OCI-LY7 (cell line): Measurements from ENCODE around the gene LRFN2. TPM values are rescaled to one million over a fixed set of nuclear protein-coding genes. Genes with fewer than 3 reads are reported as not detected.

Experiments
- BruUV-seq: library from RNA; stranded (reverse); fragments of 400-500 nt; replicated peaks from 2 replicates; lab custom pipeline; 2021; lab: Mats Ljungman, UMichigan
- CTCF ChIA-PET: fragments of 300-600 bp; sonication (Branson Sonifier 250); formaldehyde crosslinking; loops from one replicate; lab custom pipeline; 2022; ENCODE audit warnings: antibody characterized with exemption; ENCODE audit not compliant: unreplicated experiment; lab: Charles Lee
- POLR2A ChIA-PET: fragments of 300-600 bp; sonication (Branson Sonifier 250); formaldehyde crosslinking; loops from one replicate; lab custom pipeline; 2022; ENCODE audit warnings: antibody characterized with exemption; lab: Charles Lee
- DNase-seq: peaks from one replicate; pipeline ENCODE4 v3.0.0-alpha.2; 2015; ENCODE audit warnings: low spot score
- H2AFZ ChIP-seq: fragments of 200-600 bp; sonication (generic), shearing (Covaris generic); 2 replicates; pipeline ENCODE4 v1.6.1; 2014; ENCODE audit warnings: mild to moderate bottlenecking, antibody characterized with exemption, low read length, moderate library complexity
- H3K27ac ChIP-seq: fragments of 200-600 bp; sonication (generic); 2 replicates; pipeline ENCODE4 v1.5.1; 2014; ENCODE audit warnings: mixed run types, low read depth, mild to moderate bottlenecking, moderate library complexity, low read length, inconsistent platforms; ENCODE audit not compliant: poor library complexity, severe bottlenecking
- H3K36me3 ChIP-seq: fragments of 200-600 bp; sonication (generic); 2 replicates; pipeline ENCODE4 v1.6.1; 2014; ENCODE audit warnings: mild to moderate bottlenecking, antibody characterized with exemption, low read length, moderate library complexity, mixed read lengths; ENCODE audit not compliant: insufficient read depth
- H3K4me1 ChIP-seq: fragments of 200-600 bp; sonication (generic); 2 replicates; pipeline ENCODE4 v1.5.1; 2014; ENCODE audit warnings: mild to moderate bottlenecking, low read length; ENCODE audit not compliant: insufficient read depth, poor library complexity, severe bottlenecking
- H3K4me2 ChIP-seq: fragments of 200-600 bp; sonication (generic); 2 replicates; pipeline ENCODE4 v1.6.1; 2014; ENCODE audit warnings: mild to moderate bottlenecking, low read length
- H3K4me3 ChIP-seq: fragments of 200-600 bp; sonication (generic); 2 replicates; pipeline ENCODE4 v1.5.1; 2014; ENCODE audit warnings: mild to moderate bottlenecking, low read depth, low read length; ENCODE audit not compliant: poor library complexity, severe bottlenecking
- H3K79me2 ChIP-seq: fragments of 200-600 bp; sonication (generic); 2 replicates; pipeline ENCODE4 v1.6.1; 2016; ENCODE audit warnings: low read depth, mild to moderate bottlenecking, low read length, moderate library complexity, mixed read lengths; ENCODE audit not compliant: insufficient read depth
- H3K9me2 ChIP-seq: fragments of 200-600 bp; sonication (generic); 2 replicates; pipeline ENCODE4 v1.6.1; 2016; ENCODE audit warnings: mild to moderate bottlenecking, low read length, mixed read lengths; ENCODE audit not compliant: insufficient read depth
- H3K9me3 ChIP-seq: fragments of 200-600 bp; sonication (generic); 2 replicates; pipeline ENCODE4 v1.6.1; 2014; ENCODE audit warnings: mild to moderate bottlenecking, mixed run types, low read length, mixed read lengths
- H4K20me1 ChIP-seq: fragments of 200-600 bp; sonication (generic); 2 replicates; pipeline ENCODE4 v1.6.1; 2014; ENCODE audit warnings: mild to moderate bottlenecking, antibody characterized with exemption, low read length, moderate library complexity, mixed read lengths; ENCODE audit not compliant: insufficient read depth
- EZH2phosphoT487 ChIP-seq: fragments of 200-600 bp; sonication (generic); IDR thresholded peaks from 2 replicates; pipeline ENCODE4 v1.6.1; 2018; ENCODE audit warnings: low read depth, borderline replicate concordance, mild to moderate bottlenecking, mixed run types, antibody characterized with exemption, low read length, moderate library complexity, mixed read lengths
- intact Hi-C: fragments of 100-400 bp; cut with micrococcal nuclease; formaldehyde crosslinking; loops from one replicate; pipeline ENCODE4 v1.10.0; 2022; ENCODE audit not compliant: unreplicated experiment
- total RNA-seq, 2 experiments: library from RNA; depleted of rRNA in 1 of 2; stranded (reverse); fragments of >200 nt in 1 of 2; shearing (Covaris generic) in 1 of 2; gene quantifications; 2 replicates each; pipeline ENCODE4 v1.2.3, GENCODE V29; 2014 to 2022
- TF ChIP-seq, protein P1 (sequence below): fragments of 200-600 bp; sonication (generic); conservative IDR thresholded peaks from 2 replicates; pipeline ENCODE4 v1.5.1; 2014; ENCODE audit warnings: mild to moderate bottlenecking, antibody characterized with exemption, low read length, moderate library complexity, mixed read lengths

Gene LRFN2
- total RNA-seq, 2 experiments from 2014 or later, result not detected

- Histone ChIP-seq H3K4me3 (no peak overlapping the region), H3K9me2 (no peaks in the 10 kb centered on the region), H3K36me3 (no peaks in the 10 kb centered on the region), H3K4me1 (no peaks in the 10 kb centered on the region), H3K4me2 (no peak overlapping the region), H2AFZ (no peak overlapping the region), H3K27ac (no peak overlapping the region), H4K20me1 (no peaks in the 10 kb centered on the region), H3K79me2 (no peaks in the 10 kb centered on the region), H3K9me3 (no peaks in the 10 kb centered on the region)
- ChIA-PET POLR2A (no interaction called here), CTCF (no interaction called here)
- DNase-seq, result no peak
- BruUV-seq, result no TSS peak
- TF ChIP-seq, protein P1, sequence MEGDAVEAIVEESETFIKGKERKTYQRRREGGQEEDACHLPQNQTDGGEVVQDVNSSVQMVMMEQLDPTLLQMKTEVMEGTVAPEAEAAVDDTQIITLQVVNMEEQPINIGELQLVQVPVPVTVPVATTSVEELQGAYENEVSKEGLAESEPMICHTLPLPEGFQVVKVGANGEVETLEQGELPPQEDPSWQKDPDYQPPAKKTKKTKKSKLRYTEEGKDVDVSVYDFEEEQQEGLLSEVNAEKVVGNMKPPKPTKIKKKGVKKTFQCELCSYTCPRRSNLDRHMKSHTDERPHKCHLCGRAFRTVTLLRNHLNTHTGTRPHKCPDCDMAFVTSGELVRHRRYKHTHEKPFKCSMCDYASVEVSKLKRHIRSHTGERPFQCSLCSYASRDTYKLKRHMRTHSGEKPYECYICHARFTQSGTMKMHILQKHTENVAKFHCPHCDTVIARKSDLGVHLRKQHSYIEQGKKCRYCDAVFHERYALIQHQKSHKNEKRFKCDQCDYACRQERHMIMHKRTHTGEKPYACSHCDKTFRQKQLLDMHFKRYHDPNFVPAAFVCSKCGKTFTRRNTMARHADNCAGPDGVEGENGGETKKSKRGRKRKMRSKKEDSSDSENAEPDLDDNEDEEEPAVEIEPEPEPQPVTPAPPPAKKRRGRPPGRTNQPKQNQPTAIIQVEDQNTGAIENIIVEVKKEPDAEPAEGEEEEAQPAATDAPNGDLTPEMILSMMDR, result no peak
- no peak for TF ChIP-seq EZH2phosphoT487
- intact Hi-C loops, result no loop called here
These were observed 49.7 kb downstream of the LRFN2 start for GRCh38 chr6:40537446-40537845.

DNA sequence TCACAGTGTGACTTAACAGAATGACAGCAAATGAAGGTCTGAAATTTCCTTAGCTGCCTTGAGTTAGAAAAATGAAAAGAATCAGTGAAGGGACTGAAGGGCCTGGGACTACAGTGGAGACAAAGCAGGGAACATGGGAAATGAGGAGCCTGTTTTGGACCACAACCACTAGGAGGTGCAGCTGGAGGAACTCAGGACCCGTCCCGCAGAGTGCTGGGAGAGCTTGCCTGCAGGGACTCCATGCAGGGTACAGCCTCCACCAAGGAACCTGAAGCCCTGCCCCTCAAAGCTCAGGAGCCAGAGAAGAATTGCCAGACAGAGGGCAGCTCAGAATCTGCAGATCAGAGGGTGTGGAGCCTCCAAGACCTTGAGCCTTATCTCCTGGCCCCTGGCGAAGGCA lies 50.7 kb downstream of the LRFN2 start:
- Histone ChIP-seq H3K4me3 (no peak overlapping the region), H3K36me3 (no peaks in the 10 kb centered on the region), H4K20me1 (no peaks in the 10 kb centered on the region), H2AFZ (no peak overlapping the region), H3K4me2 (no peak overlapping the region), H3K79me2 (no peaks in the 10 kb centered on the region), H3K9me3 (no peaks in the 10 kb centered on the region), H3K9me2 (no peaks in the 10 kb centered on the region), H3K4me1 (no peaks in the 10 kb centered on the region), H3K27ac (no peak overlapping the region)
- no peak for DNase-seq
- TF ChIP-seq EZH2phosphoT487, result no peak
- TF ChIP-seq, protein P1, result no peak
- POLR2A ChIA-PET, result no interaction called here
- intact Hi-C loops, result no loop called here
- BruUV-seq, result no TSS peak
- CTCF ChIA-PET, result no interaction called here

DNA sequence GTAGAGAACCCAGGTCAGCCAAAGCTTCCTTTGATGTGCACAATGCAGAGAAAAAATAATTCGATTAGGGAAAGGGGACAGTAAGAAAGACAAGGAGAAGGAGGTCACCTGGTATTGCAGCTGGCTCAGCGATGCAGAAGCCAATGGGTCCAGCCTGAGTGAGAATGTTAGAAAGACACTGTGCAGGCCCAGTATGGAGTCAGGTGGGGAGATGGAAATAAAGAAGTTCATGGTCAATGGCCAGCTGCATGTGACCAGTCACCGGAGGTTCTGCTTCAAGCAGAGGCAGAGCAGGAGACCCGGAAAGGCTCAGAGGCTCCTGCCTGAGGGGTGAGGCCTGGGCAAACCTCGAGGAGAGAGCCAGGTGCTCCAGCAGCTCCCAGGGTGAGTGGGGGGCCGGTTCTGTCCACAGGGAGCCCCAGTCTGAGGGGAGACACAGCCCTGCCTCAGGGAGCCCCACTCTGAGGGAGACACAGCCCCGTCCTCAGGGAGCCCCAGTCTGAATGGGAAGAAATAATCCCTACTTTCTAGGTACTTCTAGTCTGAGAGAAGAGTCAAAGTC lies 51.3 kb downstream of the LRFN2 start:
- Histone ChIP-seq H3K4me2 (no peak overlapping the region), H3K27ac (no peak overlapping the region), H4K20me1 (no peaks in the 10 kb centered on the region), H3K9me3 (no peaks in the 10 kb centered on the region), H3K79me2 (no peaks in the 10 kb centered on the region), H3K36me3 (no peaks in the 10 kb centered on the region), H3K4me1 (no peaks in the 10 kb centered on the region), H3K9me2 (no peaks in the 10 kb centered on the region), H3K4me3 (no peak overlapping the region), H2AFZ (no peak overlapping the region)
- no TSS peak for BruUV-seq
- no peak for DNase-seq
- ChIA-PET POLR2A (no interaction called here), CTCF (no interaction called here)
- intact Hi-C loops, result no loop called here
- TF ChIP-seq, protein P1, result no peak
- TF ChIP-seq EZH2phosphoT487, result no peak
